ENCODE data around the gene ATP8B3. TPM values are rescaled to one million over a fixed set of nuclear protein-coding genes. Genes with fewer than 3 reads are reported as not detected.
A peak's percentile ranks its signal among the peaks of the same experiment; 100 is the strongest.

Gene ATP8B3
- total and polyA plus RNA-seq, 9 of the 15 experiments (the other 6 are each of a cell fraction or from before 2014, with no cell fraction given), result 1.2 to 12.3 (median 3.8) TPM

DNA sequence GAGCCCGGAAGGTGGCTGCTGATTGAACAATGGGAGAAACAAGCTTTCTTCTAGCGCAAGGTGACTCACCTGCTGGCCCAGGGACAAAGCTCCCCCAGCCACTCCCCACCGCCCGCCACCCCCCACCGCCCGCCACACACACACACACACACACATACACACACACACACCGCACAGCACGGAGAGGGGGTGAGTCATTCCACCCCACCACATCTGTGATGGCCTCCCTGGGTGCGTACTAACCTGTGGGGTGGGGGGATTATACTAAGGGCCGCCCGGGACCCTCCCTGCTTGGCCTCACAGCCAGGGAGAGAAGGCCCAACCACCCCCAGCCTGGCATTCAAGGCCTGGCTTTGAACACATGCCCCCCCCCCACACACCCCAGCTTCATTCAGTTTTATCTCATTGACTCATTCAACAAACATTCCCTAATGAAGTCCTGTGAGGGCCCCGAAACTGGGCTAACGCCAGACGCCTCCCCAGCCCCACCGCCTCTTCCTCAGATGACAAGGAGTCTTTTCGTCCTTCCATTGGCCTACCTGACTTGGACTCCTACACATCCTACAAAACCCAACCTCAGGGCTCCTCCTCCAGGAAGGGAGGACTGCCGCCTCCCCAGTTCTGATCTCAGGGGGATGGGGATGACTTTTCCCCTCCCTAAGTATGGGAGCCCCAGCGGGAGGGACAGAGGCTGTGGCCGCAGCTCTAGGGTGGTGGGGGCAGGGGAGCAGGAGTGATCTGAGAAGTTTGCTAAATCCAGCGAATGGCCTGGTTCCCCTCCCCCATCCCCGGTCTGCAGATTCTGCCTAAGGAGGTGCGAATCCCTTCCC is 64.6 kb downstream of the ATP8B3 start:
- Histone ChIP-seq H3K36me3 (ENCODE audit: control insufficient read depth, insufficient read depth, low read length) (no peaks in the 10 kb centered on the region), H3K4me3 (peak overlapping the region; percentile 40), H3K4me1 (replicated peaks in 1 of 2; ENCODE audit: control insufficient read depth in 2 of 2, insufficient read depth in 2 of 2, low read length in 2 of 2) (peaks cover 24 to 73% of the 10 kb centered on the region in 2 experiments), H3K9me1 (ENCODE audit: control insufficient read depth, insufficient read depth, low read length) (no peaks in the 10 kb centered on the region), H3K79me2 (ENCODE audit: control insufficient read depth, insufficient read depth, low read length) (no peaks in the 10 kb centered on the region), H3K9ac (ENCODE audit: insufficient read depth in 1 of 2, low read depth in 2 of 2, low read length in 2 of 2) (peak overlapping the region; percentile 76 to 97), H3K27me3 (ENCODE audit: control insufficient read depth in 2 of 2, insufficient read depth in 2 of 2, low read length in 2 of 2) (peaks cover 0 to 1% of the 10 kb centered on the region in 2 experiments; a peak in 1 of 5 replicates), H3K9me3 (replicated peaks; ENCODE audit: control insufficient read depth, insufficient read depth, low read depth, low read length) (no peaks in the 10 kb centered on the region), H2AFZ (ENCODE audit: low read depth, low read length) (peak overlapping the region; percentile 78), H3K27ac (ENCODE audit: extremely low read depth, low read depth, low read length) (peak overlapping the region; percentile 90), H4K20me1 (replicated peaks; ENCODE audit: control insufficient read depth, insufficient read depth, low read length) (no peaks in the 10 kb centered on the region), H3K4me2 (ENCODE audit: insufficient read depth, low read length) (peak overlapping the region; percentile 84)
- in situ Hi-C loops (cut with MboI), result no loop called here
- ATAC-seq, result peak; percentile 83
- CTCF ChIA-PET (ENCODE audit: low intra/inter-chr PET ratio), result no interaction called here
- intact Hi-C loops (cut with micrococcal nuclease), result no loop called here
- POLR2A ChIA-PET, result interaction anchor here (0.5 to 1.2 kb wide), 5 partner anchors 16 to 651 kb away, joined by 3 to 6 read pairs (median 3); no protein-coding TSS in a partner anchor
- no TSS peak for BruUV-seq (replicated peaks)
- DNase-seq (ENCODE audit: extremely low read depth in 1 of 4, low spot score in 3 of 4), result peak; percentile 91 to 95 (median 92)
- WGBS (ENCODE audit: insufficient coverage, low coverage, missing lambda C conversion rate), result 1% methylated on average over 16 of the region's 22 CpGs
- FAIRE-seq, result peak; percentile 100
- no peak for TF ChIP-seq HOXB6 (CRISPR knock-in tag; IDR thresholded peaks at IDR 0.05; ENCODE audit: borderline replicate concordance)
- TF ChIP-seq, protein P1, sequence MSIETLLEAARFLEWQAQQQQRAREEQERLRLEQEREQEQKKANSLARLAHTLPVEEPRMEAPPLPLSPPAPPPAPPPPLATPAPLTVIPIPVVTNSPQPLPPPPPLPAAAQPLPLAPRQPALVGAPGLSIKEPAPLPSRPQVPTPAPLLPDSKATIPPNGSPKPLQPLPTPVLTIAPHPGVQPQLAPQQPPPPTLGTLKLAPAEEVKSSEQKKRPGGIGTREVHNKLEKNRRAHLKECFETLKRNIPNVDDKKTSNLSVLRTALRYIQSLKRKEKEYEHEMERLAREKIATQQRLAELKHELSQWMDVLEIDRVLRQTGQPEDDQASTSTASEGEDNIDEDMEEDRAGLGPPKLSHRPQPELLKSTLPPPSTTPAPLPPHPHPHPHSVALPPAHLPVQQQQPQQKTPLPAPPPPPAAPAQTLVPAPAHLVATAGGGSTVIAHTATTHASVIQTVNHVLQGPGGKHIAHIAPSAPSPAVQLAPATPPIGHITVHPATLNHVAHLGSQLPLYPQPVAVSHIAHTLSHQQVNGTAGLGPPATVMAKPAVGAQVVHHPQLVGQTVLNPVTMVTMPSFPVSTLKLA (conservative IDR thresholded peaks at IDR 0.05), result peak; percentile 37 to 65; a peak in 2 of 4 replicates
- no peak for TF ChIP-seq SRSF9 (IDR thresholded peaks at IDR 0.05; ENCODE audit: borderline replicate concordance, low read depth, low read length)
- no peak for TF ChIP-seq RFX7 (CRISPR knock-in tag; IDR thresholded peaks at IDR 0.05)
- TF ChIP-seq HMGN3 (IDR thresholded peaks at IDR 0.05; ENCODE audit: borderline replicate concordance, extremely low read depth, insufficient read length, low read depth, low read length), result peak; percentile 13
- TF ChIP-seq KLF6 (CRISPR knock-in tag; IDR thresholded peaks at IDR 0.05; ENCODE audit: borderline replicate concordance), result no peak
- TF ChIP-seq FOXJ3 (CRISPR knock-in tag; IDR thresholded peaks at IDR 0.05), result no peak
- TF ChIP-seq, protein P2, sequence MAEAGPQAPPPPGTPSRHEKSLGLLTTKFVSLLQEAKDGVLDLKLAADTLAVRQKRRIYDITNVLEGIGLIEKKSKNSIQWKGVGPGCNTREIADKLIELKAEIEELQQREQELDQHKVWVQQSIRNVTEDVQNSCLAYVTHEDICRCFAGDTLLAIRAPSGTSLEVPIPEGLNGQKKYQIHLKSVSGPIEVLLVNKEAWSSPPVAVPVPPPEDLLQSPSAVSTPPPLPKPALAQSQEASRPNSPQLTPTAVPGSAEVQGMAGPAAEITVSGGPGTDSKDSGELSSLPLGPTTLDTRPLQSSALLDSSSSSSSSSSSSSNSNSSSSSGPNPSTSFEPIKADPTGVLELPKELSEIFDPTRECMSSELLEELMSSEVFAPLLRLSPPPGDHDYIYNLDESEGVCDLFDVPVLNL (CRISPR knock-in tag; IDR thresholded peaks at IDR 0.05; ENCODE audit: low read depth), result no peak
- no peak for TF ChIP-seq ZNF551 (CRISPR knock-in tag; IDR thresholded peaks at IDR 0.05)
- peak; percentile 100 for TF ChIP-seq FOSL1 (tag; conservative IDR thresholded peaks at IDR 0.05)
- TF ChIP-seq, protein P3, sequence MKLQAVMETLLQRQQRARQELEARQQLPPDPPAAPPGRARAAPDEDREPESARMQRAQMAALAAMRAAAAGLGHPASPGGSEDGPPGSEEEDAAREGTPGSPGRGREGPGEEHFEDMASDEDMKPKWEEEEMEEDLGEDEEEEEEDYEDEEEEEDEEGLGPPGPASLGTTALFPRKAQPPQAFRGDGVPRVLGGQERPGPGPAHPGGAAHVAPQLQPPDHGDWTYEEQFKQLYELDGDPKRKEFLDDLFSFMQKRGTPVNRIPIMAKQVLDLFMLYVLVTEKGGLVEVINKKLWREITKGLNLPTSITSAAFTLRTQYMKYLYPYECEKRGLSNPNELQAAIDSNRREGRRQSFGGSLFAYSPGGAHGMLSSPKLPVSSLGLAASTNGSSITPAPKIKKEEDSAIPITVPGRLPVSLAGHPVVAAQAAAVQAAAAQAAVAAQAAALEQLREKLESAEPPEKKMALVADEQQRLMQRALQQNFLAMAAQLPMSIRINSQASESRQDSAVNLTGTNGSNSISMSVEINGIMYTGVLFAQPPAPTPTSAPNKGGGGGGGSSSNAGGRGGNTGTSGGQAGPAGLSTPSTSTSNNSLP (IDR thresholded peaks at IDR 0.05; ENCODE audit: borderline replicate concordance, low read depth, low read length), result peak; percentile 55; the same call in 1 of the 2 replicates
- TF ChIP-seq ARNT (IDR thresholded peaks at IDR 0.05), result peak in 1 of 2 experiments; percentile 17; a peak in 1 of 4 replicates
- TF ChIP-seq KLF16 (IDR thresholded peaks at IDR 0.05), result peak; percentile 74
- TF ChIP-seq ILK (tag; IDR thresholded peaks at IDR 0.05; ENCODE audit: borderline replicate concordance, low read depth), result no peak
- TF ChIP-seq, protein P4, sequence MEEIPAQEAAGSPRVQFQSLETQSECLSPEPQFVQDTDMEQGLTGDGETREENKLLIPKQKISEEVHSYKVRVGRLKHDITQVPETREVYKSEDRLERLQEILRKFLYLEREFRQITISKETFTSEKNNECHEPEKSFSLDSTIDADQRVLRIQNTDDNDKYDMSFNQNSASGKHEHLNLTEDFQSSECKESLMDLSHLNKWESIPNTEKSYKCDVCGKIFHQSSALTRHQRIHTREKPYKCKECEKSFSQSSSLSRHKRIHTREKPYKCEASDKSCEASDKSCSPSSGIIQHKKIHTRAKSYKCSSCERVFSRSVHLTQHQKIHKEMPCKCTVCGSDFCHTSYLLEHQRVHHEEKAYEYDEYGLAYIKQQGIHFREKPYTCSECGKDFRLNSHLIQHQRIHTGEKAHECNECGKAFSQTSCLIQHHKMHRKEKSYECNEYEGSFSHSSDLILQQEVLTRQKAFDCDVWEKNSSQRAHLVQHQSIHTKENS (CRISPR knock-in tag; IDR thresholded peaks at IDR 0.05), result no peak
- peak; percentile 87 for TF ChIP-seq DPF2 (IDR thresholded peaks at IDR 0.05)
